DMS153 treated with DMSO at 0.1 percent for 48 hours (cell line): ENCODE results near the gene BCDIN3D.
"Not testable (repeated sequence)": the region's sequence is repeated elsewhere in the genome, so short reads cannot be mapped to it uniquely, and the experiment has no call there.

ENCODE experiments used
- DNase-seq: peaks from one replicate; lab custom pipeline; 2025; ENCODE audit not compliant: unreplicated experiment; lab: John Stamatoyannopoulos, UW

Gene BCDIN3D

DNA sequence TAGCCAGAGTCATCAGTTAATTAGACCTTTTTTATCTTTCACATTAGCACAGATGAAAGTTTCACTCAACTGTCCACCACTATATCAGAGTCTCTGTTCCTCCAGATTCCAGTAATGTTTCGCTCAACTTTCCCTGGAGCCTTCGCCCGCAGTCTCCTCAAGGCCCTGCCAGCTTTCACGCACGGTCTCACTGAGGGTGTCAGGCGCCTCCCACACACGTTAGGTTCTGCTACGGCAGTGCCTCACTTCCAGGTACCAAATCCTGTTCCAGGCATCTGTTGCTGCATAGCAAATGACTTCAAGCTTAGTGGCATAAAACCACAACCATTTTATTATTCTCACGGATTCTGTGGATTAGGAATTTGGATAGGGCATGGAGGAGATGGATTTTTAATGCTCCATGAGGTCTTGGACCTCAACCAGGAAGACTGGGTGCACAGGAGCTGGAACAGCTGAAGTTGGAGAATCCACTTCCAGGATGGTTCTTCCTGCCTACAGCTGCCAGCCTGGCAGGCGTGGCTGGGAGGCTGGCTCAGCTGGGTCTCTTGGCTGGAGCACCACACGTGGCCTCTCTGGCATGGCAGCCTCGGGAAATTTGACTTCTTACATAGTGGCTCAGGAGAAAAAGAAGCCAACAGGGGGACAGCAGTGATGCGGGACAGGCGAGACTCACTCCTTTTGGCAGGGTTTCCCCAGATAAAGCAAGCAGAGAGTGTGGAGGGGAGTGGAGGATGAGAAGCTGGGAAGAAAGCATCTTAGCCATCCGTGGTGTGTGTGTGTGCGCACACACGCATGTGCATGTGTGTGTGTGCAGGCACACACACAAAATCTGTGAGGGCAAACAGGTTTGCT lies 21.3 kb upstream of the BCDIN3D start:
- no peak for DNase-seq

DNA sequence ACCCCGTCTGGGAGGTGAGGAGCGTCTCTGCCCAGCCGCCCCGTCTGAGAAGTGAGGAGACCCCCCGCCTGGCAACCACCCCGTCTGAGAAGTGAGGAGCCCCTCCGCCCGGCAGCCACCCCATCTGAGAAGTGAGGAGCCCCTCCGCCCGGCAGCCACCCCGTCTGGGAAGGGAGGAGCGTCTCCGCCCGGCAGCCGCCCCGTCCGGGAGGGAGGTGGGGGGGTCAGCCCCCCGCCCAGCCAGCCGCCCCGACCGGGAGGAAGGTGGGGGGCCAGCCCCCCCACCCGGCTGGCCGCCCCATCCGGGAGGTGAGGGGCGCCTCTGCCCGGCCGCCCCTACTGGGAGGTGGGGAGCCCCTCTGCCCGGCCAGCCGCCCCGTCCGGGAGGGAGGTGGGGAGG lies 18.0 kb upstream of the BCDIN3D start:
- not testable (repeated sequence) for DNase-seq

DNA sequence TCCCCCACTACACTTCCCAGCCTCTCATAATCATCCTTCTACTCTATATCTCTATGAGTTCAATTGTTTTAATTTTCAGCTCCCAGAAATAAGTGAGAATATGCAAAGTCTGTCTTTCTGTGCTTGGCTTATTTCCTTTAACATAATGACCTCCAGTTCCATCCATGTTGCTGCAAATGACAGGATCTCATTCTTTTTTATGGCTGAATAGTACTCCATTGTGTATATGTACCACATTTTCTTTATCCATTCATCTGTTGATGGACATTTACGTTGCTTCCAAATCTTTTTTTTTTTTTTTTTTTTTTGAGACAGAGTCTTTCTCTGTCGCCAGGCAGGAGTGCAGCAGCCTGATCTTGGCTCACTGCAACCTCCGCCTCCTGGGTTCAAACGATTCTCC lies 13.0 kb upstream of the BCDIN3D start:
- DNase-seq = not testable (repeated sequence)

DNA sequence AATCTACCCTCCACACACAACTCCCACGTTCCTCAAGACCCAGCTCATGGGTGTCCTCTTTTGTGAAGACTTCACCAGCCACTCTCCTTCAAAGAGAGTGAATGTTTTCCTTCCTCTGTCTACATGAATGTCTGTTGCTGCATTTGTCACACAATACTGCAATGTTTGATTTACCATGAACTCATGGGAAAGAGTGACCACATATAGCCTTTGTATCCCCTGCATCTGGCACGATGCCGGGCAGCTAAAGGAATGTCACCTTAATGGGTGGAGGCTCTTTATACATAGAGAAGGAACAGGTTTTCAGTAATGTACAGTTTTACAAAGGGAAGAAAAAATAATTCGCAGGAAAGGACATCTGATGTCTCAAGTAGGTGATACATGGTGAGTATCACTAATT lies 12.1 kb upstream of the BCDIN3D start:
- DNase-seq = no peak

DNA sequence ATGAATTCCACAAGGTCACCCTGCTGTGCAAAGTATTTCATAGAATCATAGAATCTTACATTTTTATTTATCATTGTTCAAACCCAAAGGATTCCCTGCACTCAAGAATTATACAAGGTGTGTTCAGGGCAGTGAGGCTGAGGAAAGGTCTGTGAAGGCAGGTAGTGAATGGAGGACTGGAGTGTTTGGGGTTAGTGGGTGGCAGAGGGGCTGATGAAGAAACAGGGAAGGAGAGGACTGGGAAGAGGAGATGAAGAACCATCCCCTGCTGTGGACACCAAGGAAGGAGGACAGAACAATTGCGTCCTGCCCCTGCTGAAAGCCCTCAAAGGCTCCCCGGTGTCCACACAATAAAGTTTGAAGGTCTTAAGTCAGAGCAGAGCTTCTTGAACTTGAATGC lies 10.8 kb upstream of the BCDIN3D start:
- DNase-seq = no peak

DNA sequence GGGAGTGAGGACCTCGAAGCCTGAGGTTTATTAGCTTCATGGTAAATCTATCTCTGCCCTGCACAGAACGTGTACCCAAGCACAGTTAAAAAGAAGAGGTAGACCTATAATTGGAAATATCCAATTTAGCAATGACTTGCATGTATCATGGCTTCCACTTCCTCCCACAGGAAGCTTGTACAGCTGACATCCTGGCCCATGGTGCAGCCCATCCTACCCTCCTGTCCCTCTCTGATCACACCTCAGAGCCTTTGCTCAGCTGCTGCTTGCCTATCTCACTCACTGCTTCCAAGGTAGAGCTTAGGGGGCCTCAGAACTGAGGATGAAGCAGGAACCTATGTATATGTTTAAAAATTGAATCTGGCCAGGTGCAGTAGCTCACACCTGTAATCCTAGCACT lies 4.3 kb upstream of the BCDIN3D start:
- DNase-seq = no peak

DNA sequence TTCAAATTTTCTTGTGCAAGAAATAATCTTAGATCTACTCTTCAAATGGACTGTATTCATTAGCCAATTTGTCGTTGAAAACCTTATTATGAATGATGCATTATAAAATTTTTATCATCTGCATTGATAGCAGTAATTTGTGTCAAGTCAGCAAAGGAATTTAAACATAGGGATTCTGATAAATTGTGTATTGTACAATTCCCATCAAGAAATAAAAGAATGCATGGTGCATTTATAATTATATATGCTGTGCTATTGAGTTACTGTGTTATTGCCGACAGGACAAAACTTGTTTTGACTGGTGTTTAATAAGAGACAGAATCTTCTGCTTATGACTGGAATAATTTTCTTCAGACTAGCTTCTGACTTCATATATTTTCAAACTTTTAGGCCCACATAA lies 3.1 kb upstream of the BCDIN3D start:
- DNase-seq = no peak

DNA sequence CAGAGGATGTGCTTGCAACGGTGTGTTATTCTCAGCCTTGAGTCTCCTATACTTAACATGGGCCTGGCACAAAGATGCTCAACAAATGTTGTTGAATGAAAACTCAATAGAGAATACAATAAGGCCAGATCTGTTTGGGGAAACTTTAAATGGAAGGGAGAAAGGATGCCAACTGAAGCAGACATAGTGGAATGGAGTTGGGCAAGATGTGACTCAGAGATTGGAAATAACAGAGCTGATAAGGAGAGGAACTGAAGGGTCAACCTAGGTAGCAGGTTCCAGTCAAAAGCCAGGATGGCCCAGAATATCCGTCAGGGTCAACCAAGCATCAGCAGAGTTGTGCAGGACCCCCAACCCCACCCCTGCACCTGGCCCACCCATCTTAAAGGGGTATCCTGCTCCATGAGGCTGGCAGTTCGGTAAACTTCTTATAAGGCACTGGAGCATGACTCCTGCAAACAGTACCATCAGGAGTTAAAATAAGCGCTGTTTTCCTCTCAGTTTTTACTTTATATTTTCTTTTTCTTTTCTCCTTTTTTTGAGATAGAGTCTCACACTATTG lies 1.1 kb upstream of the BCDIN3D start:
- no peak for DNase-seq

DNA sequence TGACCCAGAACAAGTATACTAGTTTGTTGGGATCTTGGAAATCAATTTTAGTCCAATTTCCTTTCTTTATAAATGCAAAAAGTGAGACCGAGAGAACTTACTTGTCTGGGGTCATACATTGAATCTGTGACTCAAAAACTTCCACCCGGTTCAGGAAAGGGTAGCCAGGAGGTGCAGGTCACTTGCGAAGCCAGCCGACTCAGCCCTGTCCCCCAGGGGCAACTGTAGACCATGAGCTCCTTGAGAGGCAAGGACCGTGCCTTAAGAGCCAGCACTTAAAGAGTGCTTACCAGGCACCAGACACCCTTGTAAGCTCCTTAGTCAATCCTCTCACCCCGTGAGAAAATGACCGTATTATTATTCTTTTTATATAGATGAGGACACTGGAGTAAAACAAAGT lies 505 bp upstream of the BCDIN3D start:
- DNase-seq = no peak

DNA sequence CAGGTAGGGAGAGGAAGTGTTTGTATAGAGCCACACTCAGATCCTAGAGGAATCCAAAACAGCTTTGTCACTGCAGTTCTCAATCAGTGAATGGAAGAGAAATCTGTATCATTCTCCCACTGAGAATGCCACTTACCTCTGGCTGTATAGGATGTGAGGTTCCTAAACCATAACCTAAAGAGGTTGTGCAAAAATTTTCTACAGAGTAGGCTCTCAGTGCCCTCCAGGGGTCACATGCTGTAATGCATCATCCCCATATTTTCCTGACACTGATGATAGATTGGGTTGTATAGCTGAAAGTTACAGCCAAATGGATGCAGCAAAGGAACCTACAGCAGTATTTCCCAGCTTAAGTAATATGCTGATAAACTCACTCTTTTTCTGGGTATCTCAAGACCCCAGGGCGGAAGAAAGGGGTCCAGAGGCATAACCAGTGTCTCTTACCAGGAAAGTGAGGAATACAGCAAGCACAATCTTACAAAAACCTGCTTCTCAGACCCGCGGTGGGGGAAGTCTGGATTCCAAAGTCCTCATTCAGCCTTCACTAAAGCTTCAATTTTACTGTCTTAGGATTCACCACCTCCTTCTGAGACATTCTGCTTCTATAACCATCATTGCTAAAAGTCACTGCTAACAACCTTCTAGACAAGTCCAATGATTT lies 3.8 kb downstream of the BCDIN3D start:
- peak; percentile 27 for DNase-seq

DNA sequence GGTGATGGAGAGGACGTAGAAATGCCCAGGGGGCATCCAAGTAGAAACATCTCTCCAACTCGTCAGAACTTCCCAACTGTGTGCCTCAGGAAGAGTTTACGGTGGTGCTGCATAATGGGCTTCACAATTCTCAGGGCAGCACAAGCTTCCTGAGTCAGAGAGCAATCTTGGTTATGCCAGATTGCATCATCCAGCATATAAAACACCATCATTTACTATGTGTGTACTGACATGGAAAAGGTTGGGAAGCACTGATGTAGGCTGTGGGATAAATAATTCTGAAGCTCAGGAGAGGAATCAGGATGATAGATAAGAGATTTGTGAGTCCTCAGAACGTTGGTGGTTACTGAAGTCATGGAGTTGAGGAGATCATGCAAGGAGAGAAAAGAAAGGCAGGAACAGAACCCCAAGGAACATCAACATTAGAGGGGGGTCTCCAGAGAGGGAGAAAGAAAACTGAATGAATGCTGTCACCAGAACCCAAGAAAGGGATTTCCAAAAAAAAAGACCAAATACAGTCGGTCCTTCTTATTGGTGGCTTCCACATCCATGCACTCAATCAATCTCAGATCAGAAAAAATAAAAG lies 10.0 kb downstream of the BCDIN3D start:
- DNase-seq = no peak

DNA sequence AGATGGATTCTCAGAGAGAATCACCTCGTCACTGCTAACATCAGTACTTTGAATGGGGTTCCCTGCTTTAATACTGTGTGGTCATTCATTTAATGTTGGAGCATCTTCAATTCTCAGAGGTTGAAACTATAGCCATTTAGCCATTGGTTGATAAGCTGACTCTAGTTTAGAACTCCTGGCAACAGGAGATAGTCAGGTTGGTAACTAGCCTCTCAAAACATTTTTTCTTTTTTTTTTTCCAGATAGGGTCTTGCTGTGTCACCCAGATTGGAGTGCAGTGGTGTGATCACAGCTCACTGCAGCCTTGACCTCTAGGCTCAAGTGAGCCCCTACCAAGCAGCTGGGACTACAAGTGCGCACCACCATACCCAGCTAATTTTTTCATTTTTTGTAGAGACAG lies 11.2 kb downstream of the BCDIN3D start:
- DNase-seq = no peak

DNA sequence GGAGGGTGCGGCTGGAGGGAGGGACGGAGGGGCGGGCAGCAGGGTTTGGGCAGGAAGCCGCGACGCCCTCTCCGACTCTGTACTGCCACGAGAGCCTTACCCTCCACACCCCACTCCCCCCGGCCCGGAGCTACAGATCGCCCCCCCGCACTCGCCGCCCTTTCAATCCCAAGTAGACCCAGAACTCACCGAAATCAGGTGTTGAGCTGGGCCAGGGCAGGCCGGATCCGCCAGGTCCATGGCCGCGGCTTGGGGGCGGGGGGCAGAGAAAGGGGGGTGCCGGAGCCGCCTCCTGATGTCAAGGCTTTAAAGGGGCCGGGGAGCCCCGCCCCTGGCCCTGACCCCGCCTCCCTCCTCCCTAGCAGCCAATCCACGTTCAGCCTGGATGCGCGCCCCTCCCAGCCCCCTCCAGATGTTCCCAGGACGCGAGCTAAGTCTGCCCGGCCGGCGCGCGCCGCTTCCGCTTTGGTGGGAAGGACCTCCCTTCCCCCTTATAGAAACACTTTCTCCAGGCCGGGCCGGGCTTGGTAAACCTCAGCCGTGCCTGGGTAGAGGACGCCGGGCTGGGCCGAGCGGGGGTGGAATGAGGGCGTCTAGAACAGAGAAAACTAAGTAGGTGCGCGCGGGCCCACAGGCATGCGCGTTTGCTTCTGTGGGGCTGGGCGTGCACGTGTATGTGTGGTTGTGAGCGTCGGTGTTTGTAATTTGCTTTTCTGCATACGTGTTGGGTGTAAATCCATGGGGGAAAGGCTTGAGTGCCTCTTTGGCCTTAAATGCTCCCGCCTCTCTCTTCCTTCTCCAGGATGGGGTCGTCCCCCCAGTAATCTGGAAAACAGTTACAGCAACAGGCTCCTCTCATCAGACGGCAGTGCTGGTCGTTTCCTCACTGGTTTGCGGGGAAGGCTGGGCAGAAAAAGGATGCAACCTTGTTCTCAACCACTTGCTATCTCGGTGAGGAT lies 14.5 kb downstream of the BCDIN3D start, which contains the start of gene NCKAP5L:
TSS of gene NCKAP5L (minus strand) at position 281 of the 959 bp plus-strand sequence. CDS start 24,369 bp downstream, outside the sequence.
- DNase-seq = peak; percentile 55

DNA sequence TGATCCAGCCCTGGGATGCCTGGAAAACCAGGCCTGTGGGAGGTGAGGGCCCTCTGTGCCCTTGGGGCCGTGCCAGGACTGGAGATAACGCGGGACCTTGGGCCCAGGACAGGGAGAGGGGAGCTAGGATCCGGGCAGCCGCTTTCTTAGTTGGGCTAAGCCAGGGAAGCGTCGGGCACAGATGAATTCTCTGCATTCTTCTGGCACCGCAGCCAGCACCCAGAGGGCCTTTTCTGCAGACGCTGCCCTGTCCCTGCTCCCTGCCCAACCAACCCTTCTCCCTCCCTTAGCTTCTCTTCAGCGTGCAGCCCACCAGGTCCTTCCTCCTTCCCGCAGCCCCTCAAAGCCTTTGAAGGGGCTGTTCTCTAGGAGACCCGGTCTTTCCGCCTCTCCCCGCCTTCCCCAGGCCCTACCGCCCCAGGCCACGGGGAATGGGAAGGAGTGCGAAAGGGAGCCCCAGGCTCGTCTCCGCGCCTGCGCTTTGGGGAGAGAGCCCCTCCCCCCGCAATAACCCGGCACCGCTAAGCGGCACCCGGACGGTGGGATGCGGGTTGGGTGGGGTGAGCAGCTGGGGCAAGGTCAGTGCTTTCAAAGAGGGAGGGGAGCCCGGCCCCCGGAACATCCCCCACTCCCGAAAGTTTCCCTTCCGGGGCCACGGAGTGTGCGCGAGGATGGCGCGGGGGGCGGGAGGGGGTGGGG lies 15.4 kb downstream of the BCDIN3D start:
- DNase-seq = peak; percentile 1

DNA sequence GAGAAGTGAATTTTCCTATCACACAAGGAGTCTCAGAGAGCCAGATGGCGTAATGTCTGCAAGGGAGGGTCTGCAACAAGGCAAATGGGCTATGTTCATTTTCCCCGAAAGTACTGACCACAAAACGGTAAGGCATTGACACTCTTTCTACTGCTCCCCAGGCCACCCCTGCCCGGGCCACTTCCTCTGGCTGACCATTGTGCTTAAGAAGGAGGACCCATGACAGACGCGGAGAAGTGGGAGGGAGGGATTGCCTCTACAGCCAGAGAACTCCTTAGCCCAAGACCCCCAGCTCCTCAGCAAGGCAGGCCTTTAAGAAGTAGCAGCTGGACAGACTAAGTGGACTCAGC lies 15.9 kb downstream of the BCDIN3D start:
- DNase-seq = no peak

DNA sequence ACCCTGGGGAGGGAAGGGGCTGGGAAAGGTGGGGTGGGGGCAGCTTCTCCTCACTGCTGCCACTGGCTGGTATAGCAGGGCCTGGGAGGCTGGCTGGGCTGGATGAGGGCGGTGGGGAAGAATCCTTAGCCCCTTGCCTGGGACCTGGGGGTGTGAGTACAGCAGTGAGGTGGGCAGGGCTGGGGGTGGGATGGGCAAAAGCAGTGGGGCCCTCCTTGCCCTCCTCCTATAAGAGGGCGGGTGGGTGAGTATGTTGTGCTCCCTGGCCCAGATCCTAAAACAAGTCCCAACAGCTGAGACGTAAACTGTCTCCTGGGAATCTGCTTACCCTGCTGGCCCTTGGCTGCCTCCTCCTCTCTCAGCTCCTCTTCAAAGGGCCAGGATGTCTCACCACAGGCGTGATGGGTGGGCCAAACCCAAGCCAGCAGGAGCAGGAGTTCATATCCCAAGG lies 16.9 kb downstream of the BCDIN3D start:
- no peak for DNase-seq

DNA sequence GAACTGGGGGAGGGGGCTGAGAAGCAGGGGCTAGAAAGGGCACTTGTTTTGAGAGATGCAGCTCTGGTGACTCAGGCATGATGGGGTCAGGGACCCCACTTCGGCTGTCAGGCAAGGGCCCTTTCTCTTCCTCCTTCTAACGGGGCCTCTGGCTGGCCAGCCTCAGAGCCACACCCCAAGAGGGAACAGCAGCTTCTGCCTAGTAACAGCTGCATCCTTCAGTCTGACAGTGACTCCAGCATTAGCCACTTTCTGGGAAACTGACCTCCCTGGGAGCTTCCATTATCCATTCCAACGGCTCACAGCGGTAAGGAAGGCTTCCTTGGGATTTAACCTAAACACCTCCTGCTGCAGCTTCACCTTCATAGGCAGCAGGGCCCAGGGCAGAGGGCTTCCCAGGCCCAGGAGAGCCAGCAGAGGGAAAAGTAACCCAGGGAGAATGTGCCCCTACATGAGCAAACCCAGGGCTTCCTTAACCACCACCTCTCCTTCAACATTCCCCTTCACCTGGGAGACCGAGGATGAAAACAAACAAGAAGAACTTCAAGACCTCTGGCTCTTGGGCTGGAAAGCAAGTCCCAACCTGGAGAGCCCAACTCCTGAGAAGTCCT lies 17.4 kb downstream of the BCDIN3D start:
- no peak for DNase-seq

DNA sequence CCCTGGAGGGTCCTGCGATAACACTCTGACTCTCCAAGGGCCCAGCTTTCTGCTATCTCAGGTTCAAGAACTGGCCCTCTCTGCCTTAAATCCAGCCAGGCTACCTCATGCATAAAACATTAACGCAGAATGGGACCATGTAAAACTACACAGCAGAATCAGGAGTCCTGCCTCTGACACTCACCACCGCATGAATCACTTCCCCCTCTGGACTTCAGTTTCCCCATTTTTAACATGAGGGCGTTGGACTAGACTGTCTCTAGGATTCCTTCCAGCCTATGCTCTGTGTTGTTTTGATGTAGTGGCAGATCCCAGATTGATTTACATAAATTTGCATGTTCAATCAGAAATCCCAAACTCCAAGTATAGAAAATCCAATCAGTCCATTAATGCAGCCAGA lies 18.0 kb downstream of the BCDIN3D start:
- DNase-seq = no peak

DNA sequence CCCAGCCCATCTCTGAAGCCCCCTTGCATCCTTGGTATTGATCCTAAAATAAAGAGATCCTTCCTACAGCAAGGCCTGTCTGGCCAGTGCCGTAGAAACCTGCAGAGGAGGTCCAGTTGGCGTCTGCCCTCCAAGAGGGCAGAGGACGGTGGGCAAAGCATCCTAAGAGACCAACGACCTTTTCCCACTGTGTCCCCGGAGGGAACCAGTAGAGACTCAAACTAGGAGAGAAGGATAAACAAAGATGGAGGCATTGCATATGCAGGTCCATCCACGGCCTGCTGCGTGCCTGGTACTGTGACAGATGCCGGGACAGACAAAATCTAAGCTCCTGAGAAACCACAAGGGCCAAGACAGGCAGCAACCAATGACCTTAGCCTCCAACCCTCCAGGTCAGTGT lies 18.5 kb downstream of the BCDIN3D start:
- DNase-seq = no peak

DNA sequence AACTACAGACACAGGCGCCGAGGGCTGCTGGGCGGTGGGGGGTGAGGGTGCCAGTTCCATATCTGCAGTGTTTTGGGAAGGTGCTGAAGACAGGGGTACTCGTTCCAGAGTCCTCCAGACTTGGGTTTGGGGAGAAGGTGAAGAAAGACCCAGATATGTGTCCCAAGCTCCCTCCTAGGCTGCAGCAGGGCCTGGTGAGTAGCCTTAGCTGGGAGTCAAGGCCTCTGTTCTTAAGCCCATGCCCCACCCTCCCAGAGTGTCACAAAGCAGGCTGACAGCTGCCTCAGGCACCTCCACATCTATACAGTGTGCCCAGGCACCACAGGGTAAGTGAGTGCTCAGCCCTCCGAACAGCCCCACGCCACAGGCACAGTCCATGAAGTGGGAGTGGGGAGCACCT lies 19.0 kb downstream of the BCDIN3D start:
- no peak for DNase-seq
